ENCODE data around the gene RTBDN. TPM values are rescaled to one million over a fixed set of nuclear protein-coding genes. Genes with fewer than 3 reads are reported as not detected.

The RTBDN gene
- total and polyA plus RNA-seq, 10 of the 15 experiments (the other 5 are each of a cell fraction or from before 2014, with no cell fraction given): 0.45 TPM; not detected in 9

DNA sequence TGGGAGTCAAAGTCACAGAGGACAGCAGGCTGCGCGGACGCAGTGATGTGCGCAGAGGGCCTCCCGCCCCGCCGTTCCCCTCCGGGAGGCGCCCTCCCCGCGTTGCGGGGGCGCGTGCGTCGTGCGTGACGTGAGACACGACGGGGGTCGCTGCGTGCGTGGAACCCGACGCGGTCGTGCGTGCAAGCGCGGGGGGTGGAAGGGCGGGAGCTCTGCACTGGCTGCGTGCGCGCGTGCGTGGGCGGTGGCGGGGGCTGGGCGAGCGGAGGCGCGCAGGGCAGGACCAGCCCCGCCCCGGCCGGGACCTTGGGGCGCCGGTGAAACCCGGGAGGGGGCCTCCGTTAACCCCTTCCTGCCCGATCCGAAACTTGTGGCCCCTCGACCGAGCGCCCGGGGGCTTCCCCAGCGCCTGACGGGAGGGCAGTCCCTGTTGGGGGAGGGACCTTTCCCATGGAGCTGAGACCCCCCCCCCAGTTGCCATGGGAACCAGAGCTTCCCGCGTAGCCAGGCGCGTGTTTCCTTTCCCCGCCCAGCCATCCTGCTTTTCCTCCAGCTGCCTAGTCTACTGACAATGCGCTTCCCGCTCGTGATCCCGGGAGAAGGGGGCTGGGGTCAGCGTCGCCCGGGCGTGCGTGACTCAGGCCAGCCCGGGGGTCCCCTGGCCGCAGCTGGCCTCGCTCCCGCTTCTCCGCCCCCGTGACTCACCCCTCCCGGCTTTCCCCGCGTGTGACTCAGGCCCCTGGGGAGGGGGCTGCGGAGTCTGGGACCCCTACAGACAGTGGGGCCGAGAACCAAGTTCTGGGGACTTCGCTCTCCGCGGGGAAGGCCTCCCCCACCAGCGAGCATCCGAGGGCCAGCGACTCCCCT lies 51.7 kb downstream of the RTBDN start (continued):
- peak; percentile 79 for TF ChIP-seq SP1 (IDR thresholded peaks at IDR 0.05; ENCODE audit: low read depth, low read length)
- TF ChIP-seq, protein P1, sequence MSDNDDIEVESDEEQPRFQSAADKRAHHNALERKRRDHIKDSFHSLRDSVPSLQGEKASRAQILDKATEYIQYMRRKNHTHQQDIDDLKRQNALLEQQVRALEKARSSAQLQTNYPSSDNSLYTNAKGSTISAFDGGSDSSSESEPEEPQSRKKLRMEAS (IDR thresholded peaks at IDR 0.05; ENCODE audit: low read depth, low read length): peak; percentile 88
- 0 out of 2 replicates have a peak, but pooled peaks have one; percentile 70 for TF ChIP-seq CHD1 (IDR thresholded peaks at IDR 0.05; ENCODE audit: low read depth, low read length)
- TF ChIP-seq, protein P2, sequence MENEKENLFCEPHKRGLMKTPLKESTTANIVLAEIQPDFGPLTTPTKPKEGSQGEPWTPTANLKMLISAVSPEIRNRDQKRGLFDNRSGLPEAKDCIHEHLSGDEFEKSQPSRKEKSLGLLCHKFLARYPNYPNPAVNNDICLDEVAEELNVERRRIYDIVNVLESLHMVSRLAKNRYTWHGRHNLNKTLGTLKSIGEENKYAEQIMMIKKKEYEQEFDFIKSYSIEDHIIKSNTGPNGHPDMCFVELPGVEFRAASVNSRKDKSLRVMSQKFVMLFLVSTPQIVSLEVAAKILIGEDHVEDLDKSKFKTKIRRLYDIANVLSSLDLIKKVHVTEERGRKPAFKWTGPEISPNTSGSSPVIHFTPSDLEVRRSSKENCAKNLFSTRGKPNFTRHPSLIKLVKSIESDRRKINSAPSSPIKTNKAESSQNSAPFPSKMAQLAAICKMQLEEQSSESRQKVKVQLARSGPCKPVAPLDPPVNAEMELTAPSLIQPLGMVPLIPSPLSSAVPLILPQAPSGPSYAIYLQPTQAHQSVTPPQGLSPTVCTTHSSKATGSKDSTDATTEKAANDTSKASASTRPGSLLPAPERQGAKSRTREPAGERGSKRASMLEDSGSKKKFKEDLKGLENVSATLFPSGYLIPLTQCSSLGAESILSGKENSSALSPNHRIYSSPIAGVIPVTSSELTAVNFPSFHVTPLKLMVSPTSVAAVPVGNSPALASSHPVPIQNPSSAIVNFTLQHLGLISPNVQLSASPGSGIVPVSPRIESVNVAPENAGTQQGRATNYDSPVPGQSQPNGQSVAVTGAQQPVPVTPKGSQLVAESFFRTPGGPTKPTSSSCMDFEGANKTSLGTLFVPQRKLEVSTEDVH (IDR thresholded peaks at IDR 0.05; ENCODE audit: low read depth, partially characterized antibody): no peak
- TF ChIP-seq SMAD1 (IDR thresholded peaks at IDR 0.05; ENCODE audit: low read depth, partially characterized antibody): no peak
- peak in 1 of 2 experiments; percentile 15; a peak in 2 of 4 replicates for TF ChIP-seq SRF (IDR thresholded peaks at IDR 0.05; ENCODE audit: low read depth in 2 of 2, low read length in 2 of 2)
- TF ChIP-seq IKZF1 (conservative IDR thresholded peaks at IDR 0.05): peak; percentile 99
- TF ChIP-seq, protein P3, sequence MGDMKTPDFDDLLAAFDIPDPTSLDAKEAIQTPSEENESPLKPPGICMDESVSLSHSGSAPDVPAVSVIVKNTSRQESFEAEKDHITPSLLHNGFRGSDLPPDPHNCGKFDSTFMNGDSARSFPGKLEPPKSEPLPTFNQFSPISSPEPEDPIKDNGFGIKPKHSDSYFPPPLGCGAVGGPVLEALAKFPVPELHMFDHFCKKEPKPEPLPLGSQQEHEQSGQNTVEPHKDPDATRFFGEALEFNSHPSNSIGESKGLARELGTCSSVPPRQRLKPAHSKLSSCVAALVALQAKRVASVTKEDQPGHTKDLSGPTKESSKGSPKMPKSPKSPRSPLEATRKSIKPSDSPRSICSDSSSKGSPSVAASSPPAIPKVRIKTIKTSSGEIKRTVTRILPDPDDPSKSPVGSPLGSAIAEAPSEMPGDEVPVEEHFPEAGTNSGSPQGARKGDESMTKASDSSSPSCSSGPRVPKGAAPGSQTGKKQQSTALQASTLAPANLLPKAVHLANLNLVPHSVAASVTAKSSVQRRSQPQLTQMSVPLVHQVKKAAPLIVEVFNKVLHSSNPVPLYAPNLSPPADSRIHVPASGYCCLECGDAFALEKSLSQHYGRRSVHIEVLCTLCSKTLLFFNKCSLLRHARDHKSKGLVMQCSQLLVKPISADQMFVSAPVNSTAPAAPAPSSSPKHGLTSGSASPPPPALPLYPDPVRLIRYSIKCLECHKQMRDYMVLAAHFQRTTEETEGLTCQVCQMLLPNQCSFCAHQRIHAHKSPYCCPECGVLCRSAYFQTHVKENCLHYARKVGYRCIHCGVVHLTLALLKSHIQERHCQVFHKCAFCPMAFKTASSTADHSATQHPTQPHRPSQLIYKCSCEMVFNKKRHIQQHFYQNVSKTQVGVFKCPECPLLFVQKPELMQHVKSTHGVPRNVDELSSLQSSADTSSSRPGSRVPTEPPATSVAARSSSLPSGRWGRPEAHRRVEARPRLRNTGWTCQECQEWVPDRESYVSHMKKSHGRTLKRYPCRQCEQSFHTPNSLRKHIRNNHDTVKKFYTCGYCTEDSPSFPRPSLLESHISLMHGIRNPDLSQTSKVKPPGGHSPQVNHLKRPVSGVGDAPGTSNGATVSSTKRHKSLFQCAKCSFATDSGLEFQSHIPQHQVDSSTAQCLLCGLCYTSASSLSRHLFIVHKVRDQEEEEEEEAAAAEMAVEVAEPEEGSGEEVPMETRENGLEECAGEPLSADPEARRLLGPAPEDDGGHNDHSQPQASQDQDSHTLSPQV (IDR thresholded peaks at IDR 0.05): peak; percentile 85
- TF ChIP-seq RFX5 (IDR thresholded peaks at IDR 0.05; ENCODE audit: low read depth, low read length): peak; percentile 47; the same call in 1 of the 2 replicates
- no peak for TF ChIP-seq STAT3 (IDR thresholded peaks at IDR 0.05; ENCODE audit: low read depth, low read length)
- TF ChIP-seq, protein P4, sequence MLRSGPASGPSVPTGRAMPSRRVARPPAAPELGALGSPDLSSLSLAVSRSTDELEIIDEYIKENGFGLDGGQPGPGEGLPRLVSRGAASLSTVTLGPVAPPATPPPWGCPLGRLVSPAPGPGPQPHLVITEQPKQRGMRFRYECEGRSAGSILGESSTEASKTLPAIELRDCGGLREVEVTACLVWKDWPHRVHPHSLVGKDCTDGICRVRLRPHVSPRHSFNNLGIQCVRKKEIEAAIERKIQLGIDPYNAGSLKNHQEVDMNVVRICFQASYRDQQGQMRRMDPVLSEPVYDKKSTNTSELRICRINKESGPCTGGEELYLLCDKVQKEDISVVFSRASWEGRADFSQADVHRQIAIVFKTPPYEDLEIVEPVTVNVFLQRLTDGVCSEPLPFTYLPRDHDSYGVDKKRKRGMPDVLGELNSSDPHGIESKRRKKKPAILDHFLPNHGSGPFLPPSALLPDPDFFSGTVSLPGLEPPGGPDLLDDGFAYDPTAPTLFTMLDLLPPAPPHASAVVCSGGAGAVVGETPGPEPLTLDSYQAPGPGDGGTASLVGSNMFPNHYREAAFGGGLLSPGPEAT (IDR thresholded peaks at IDR 0.05; ENCODE audit: low read depth): peak; percentile 88
- TF ChIP-seq GATAD2B (conservative IDR thresholded peaks at IDR 0.05; ENCODE audit: low read depth): peak; percentile 100
- peak; percentile 95 for TF ChIP-seq EED (IDR thresholded peaks at IDR 0.05; ENCODE audit: low read depth)
- TF ChIP-seq SMARCA5 (IDR thresholded peaks at IDR 0.05): 0 out of 2 replicates have a peak, but pooled peaks have one; percentile 19
- TF ChIP-seq NFIC (IDR thresholded peaks at IDR 0.05; ENCODE audit: low read depth, low read length): no peak
- TF ChIP-seq DPF2 (IDR thresholded peaks at IDR 0.05): peak; percentile 99
- no peak for TF ChIP-seq NFXL1 (IDR thresholded peaks at IDR 0.05; ENCODE audit: borderline replicate concordance)
- TF ChIP-seq NR2C1 (IDR thresholded peaks at IDR 0.05): peak; percentile 78
- peak; percentile 73; the same call in 1 of the 2 replicates for TF ChIP-seq ZNF207 (IDR thresholded peaks at IDR 0.05; ENCODE audit: borderline replicate concordance)
- peak; percentile 9 for TF ChIP-seq SIX5 (IDR thresholded peaks at IDR 0.05; ENCODE audit: low read depth, low read length, severe bottlenecking)
- TF ChIP-seq TCF3 (IDR thresholded peaks at IDR 0.05; ENCODE audit: borderline replicate concordance, insufficient read depth, low read depth, low read length): peak; percentile 79
- peak; percentile 93; the same call in 1 of the 2 replicates for TF ChIP-seq PAX5 (IDR thresholded peaks at IDR 0.05; ENCODE audit: borderline replicate concordance, low read depth, low read length)
